Measurements from ENCODE around the gene FYB1. TPM values are rescaled to one million over a fixed set of nuclear protein-coding genes. Genes with fewer than 3 reads are reported as not detected.

Gene FYB1
- total and polyA plus RNA-seq, 2 donors (not counting 1 experiment from before 2014, with no cell fraction given) = 1.3 to 1.4 TPM

- no peak overlapping the region for H3K4me3 Mint-ChIP-seq
- no peak for DNase-seq
- intact Hi-C loops (cut with micrococcal nuclease) = no loop called here
- 100% methylated on average over 1 of the region's 3 CpGs for WGBS (ENCODE audit: insufficient coverage)
- ChIA-PET CTCF (no interaction called here), POLR2A (no interaction called here)
- no peaks in the 10 kb centered on the region for H3K9me3 ChIP-seq (ENCODE audit: control extremely low read depth in 1 of 3, control insufficient read depth in 2 of 3, insufficient read depth in 1 of 3, low read length in 2 of 3)
- H3K4me3 ChIP-seq (ENCODE audit: control extremely low read depth in 1 of 5, extremely low read depth in 1 of 5, insufficient read depth in 1 of 5, low read depth in 2 of 5, low read length in 4 of 5) = no peak overlapping the region
- H4K20me1 ChIP-seq (ENCODE audit: control insufficient read depth, insufficient read depth, low read length, poor library complexity, severe bottlenecking) = no peaks in the 10 kb centered on the region
- no peaks in the 10 kb centered on the region for H3K79me2 ChIP-seq (ENCODE audit: control insufficient read depth, insufficient read depth, low read length)
- H3K4me2 ChIP-seq (replicated peaks; ENCODE audit: low read depth, low read length, poor library complexity, severe bottlenecking) = no peak overlapping the region
- peaks cover 7 to 8% of the 10 kb centered on the region in 2 donors for H3K4me1 ChIP-seq (ENCODE audit: control insufficient read depth in 2 of 2, insufficient read depth in 2 of 2, low read length in 2 of 2)
- peaks cover 19% of the 10 kb centered on the region for H3K27me3 Mint-ChIP-seq
- peaks cover 0 to 3% (median 0%) of the 10 kb centered on the region in 4 experiments for H3K27me3 ChIP-seq (replicated peaks in 1 of 4; ENCODE audit: control extremely low read depth in 1 of 4, control insufficient read depth in 3 of 4, insufficient read depth in 4 of 4, low read length in 3 of 4)
- no peak overlapping the region for H3K27ac ChIP-seq (ENCODE audit: low read length in 2 of 2)
- no peaks in the 10 kb centered on the region for H3K36me3 ChIP-seq (replicated peaks in 1 of 2; ENCODE audit: control extremely low read depth in 1 of 2, control insufficient read depth in 1 of 2, extremely low read depth in 1 of 2, insufficient read depth in 2 of 2, low read length in 1 of 2)
- peaks cover 5% of the 10 kb centered on the region for H3K4me1 Mint-ChIP-seq
- H3K9me3 Mint-ChIP-seq (ENCODE audit: insufficient read depth) = no peaks in the 10 kb centered on the region
- TF ChIP-seq EZH2 (IDR thresholded peaks at IDR 0.05; ENCODE audit: borderline replicate concordance, insufficient read depth, low read depth, low read length, poor library complexity, severe bottlenecking) (no peak), CTCF (IDR thresholded peaks at IDR 0.05) (no peak)
- no peak for ATAC-seq (ENCODE audit: low read depth)
- no peak overlapping the region for H3K9ac ChIP-seq (ENCODE audit: low read length)
- H2AFZ ChIP-seq (ENCODE audit: insufficient read depth, low read depth, low read length, poor library complexity, severe bottlenecking) = no peak overlapping the region
- H3K27ac Mint-ChIP-seq = no peak overlapping the region
Measured at GRCh38 chr5:39159811-39160490, 59.4 kb downstream of the FYB1 start.

GRCh38 chr5:39158786-39159185 is 60.6 kb downstream of the FYB1 start:
- Mint-ChIP-seq H3K9me3 (ENCODE audit: insufficient read depth) (no peaks in the 10 kb centered on the region), H3K4me1 (peaks cover under 1% of the 10 kb centered on the region), H3K27ac (no peak overlapping the region), H3K4me3 (no peak overlapping the region), H3K27me3 (peaks cover 19% of the 10 kb centered on the region)
- Histone ChIP-seq H3K79me2 (ENCODE audit: control insufficient read depth, insufficient read depth, low read length) (no peaks in the 10 kb centered on the region), H3K9me3 (ENCODE audit: control extremely low read depth in 1 of 3, control insufficient read depth in 2 of 3, insufficient read depth in 1 of 3, low read length in 2 of 3) (no peaks in the 10 kb centered on the region), H3K4me3 (ENCODE audit: control extremely low read depth in 1 of 5, extremely low read depth in 1 of 5, insufficient read depth in 1 of 5, low read depth in 2 of 5, low read length in 4 of 5) (no peak overlapping the region), H2AFZ (ENCODE audit: insufficient read depth, low read depth, low read length, poor library complexity, severe bottlenecking) (no peak overlapping the region), H3K4me1 (ENCODE audit: control insufficient read depth in 2 of 2, insufficient read depth in 2 of 2, low read length in 2 of 2) (peaks cover 0 to under 1% of the 10 kb centered on the region in 2 donors), H3K4me2 (replicated peaks; ENCODE audit: low read depth, low read length, poor library complexity, severe bottlenecking) (no peak overlapping the region), H3K9ac (ENCODE audit: low read length) (no peak overlapping the region), H4K20me1 (ENCODE audit: control insufficient read depth, insufficient read depth, low read length, poor library complexity, severe bottlenecking) (no peaks in the 10 kb centered on the region), H3K27me3 (replicated peaks in 1 of 4; ENCODE audit: control extremely low read depth in 1 of 4, control insufficient read depth in 3 of 4, insufficient read depth in 4 of 4, low read length in 3 of 4) (peaks cover 0 to 3% (median 0%) of the 10 kb centered on the region in 4 experiments), H3K36me3 (replicated peaks in 1 of 2; ENCODE audit: control extremely low read depth in 1 of 2, control insufficient read depth in 1 of 2, extremely low read depth in 1 of 2, insufficient read depth in 2 of 2, low read length in 1 of 2) (no peaks in the 10 kb centered on the region), H3K27ac (ENCODE audit: low read length in 2 of 2) (no peak overlapping the region)
- TF ChIP-seq CTCF (IDR thresholded peaks at IDR 0.05) (no peak), EZH2 (IDR thresholded peaks at IDR 0.05; ENCODE audit: borderline replicate concordance, insufficient read depth, low read depth, low read length, poor library complexity, severe bottlenecking) (no peak)
- ATAC-seq (ENCODE audit: low read depth) (no peak), DNase-seq (no peak)
- CTCF ChIA-PET = no interaction called here
- intact Hi-C loops (cut with micrococcal nuclease) = no loop called here
- POLR2A ChIA-PET = no interaction called here
- WGBS (ENCODE audit: insufficient coverage) = no CpG with 5 or more reads among the region's 2 CpGs

Data from B cell (primary cell).